Body of pancreas (tissue), 4 donors: ENCODE measurements around the gene NF2.

ENCODE experiments used
- CTCF ChIP-seq, 7 experiments: fragments of 450-650 bp in 4 of 7; fragments of 200-600 bp in 3 of 7; sonication (generic) in 3 of 7; IDR thresholded peaks; one replicate each; pipeline ENCODE4 v1.5.1; 2016 to 2019; ENCODE audit warnings: antibody characterized with exemption in 7 of 7
- POLR2A ChIP-seq, 3 donors: fragments of 450-650 bp; IDR thresholded peaks; one replicate each; pipeline ENCODE4 v1.6.1; 2016; ENCODE audit warnings: antibody characterized with exemption in 3 of 3, mild to moderate bottlenecking in 2 of 3

GRCh38 chr22:29734406-29734805, 131.0 kb downstream of the NF2 start:
- TF ChIP-seq POLR2A (IDR thresholded peaks at IDR 0.05): no peak
- no peak for TF ChIP-seq CTCF (IDR thresholded peaks at IDR 0.05)
